IPS-20b (cell line): Measurements from ENCODE around the gene MRTFB.
"Not testable (repeated sequence)": the region's sequence is repeated elsewhere in the genome, so short reads cannot be mapped to it uniquely, and the experiment has no call there.

ENCODE experiments used
- H3K27ac ChIP-seq: one replicate; pipeline ENCODE4 v1.5.1; 2013; ENCODE audit warnings: low read length
- H3K27me3 ChIP-seq: 2 replicates; pipeline ENCODE4 v1.6.1; 2013; ENCODE audit warnings: mild to moderate bottlenecking, low read length, inconsistent platforms; ENCODE audit not compliant: insufficient read depth
- H3K36me3 ChIP-seq: 2 replicates; pipeline ENCODE4 v1.6.1; 2013; ENCODE audit warnings: low read depth, mild to moderate bottlenecking, inconsistent platforms, low read length, moderate library complexity; ENCODE audit not compliant: insufficient read depth
- H3K4me1 ChIP-seq: 2 replicates; pipeline ENCODE4 v1.6.1; 2013; ENCODE audit warnings: mild to moderate bottlenecking, control low read depth, inconsistent platforms, low read length, moderate library complexity; ENCODE audit not compliant: insufficient read depth
- H3K4me3 ChIP-seq: 2 replicates; pipeline ENCODE4 v1.5.1; 2013; ENCODE audit warnings: mild to moderate bottlenecking, low read length, inconsistent platforms
- H3K9ac ChIP-seq: 2 replicates; pipeline ENCODE4 v1.6.1; 2013; ENCODE audit warnings: low read depth, mild to moderate bottlenecking, inconsistent platforms, low read length, moderate library complexity
- H3K9me3 ChIP-seq: 2 replicates; pipeline ENCODE4 v1.6.1; 2013; ENCODE audit warnings: mild to moderate bottlenecking, low read depth, low read length, inconsistent platforms; ENCODE audit not compliant: insufficient read depth

The MRTFB gene, protein sequence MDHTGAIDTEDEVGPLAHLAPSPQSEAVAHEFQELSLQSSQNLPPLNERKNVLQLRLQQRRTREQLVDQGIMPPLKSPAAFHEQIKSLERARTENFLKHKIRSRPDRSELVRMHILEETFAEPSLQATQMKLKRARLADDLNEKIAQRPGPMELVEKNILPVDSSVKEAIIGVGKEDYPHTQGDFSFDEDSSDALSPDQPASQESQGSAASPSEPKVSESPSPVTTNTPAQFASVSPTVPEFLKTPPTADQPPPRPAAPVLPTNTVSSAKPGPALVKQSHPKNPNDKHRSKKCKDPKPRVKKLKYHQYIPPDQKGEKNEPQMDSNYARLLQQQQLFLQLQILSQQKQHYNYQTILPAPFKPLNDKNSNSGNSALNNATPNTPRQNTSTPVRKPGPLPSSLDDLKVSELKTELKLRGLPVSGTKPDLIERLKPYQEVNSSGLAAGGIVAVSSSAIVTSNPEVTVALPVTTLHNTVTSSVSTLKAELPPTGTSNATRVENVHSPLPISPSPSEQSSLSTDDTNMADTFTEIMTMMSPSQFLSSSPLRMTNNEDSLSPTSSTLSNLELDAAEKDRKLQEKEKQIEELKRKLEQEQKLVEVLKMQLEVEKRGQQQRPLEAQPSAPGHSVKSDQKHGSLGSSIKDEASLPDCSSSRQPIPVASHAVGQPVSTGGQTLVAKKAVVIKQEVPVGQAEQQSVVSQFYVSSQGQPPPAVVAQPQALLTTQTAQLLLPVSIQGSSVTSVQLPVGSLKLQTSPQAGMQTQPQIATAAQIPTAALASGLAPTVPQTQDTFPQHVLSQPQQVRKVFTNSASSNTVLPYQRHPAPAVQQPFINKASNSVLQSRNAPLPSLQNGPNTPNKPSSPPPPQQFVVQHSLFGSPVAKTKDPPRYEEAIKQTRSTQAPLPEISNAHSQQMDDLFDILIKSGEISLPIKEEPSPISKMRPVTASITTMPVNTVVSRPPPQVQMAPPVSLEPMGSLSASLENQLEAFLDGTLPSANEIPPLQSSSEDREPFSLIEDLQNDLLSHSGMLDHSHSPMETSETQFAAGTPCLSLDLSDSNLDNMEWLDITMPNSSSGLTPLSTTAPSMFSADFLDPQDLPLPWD

GRCh38 chr16:14070877-14071575 is at the start of gene MRTFB:
Gene MRTFB, plus strand, starts transcription at chr16:14071319. Its CDS starts 69,288 bp downstream, at chr16:14140607.
- Histone ChIP-seq H3K27ac (peak within 1 kb of the TSS; percentile 75), H3K9ac (peak within 1 kb of the TSS; percentile 88), H3K4me3 (peak within 1 kb of the TSS; percentile 89), H3K9me3 (no peaks in the 10 kb centered on the region), H3K4me1 (no peaks in the 10 kb centered on the region; the same call in 1 of the 2 replicates), H3K27me3 (no peaks in the 10 kb centered on the region), H3K36me3 (no peaks in the 10 kb centered on the region)

GRCh38 chr16:14023526-14023925 is 47.6 kb upstream of the MRTFB start:
- H3K36me3 ChIP-seq, H3K27me3 ChIP-seq, H3K27ac ChIP-seq, H3K9ac ChIP-seq, H3K4me3 ChIP-seq, H3K9me3 ChIP-seq, H3K4me1 ChIP-seq: not testable (repeated sequence)

DNA sequence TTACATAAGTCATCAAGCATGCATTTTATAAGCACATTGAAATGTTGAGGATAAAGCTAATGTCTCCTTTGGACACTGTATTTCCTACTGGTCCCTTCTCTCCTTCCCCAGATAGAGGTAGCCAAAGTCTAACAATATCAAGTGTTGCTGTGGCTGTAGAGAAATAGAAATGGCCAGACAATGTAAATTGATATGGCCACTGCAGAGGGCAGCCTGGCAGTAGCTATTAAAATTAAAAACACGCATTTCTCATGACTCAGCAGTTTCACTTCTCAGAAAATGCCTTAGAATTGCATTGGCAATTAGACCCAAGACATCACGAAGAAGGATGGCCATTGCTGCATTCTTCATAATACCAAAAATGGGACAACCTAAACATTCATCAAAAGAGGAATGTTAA is 46.8 kb upstream of the MRTFB start:
- no peaks in the 10 kb centered on the region for H3K9me3 ChIP-seq
- H3K4me3 ChIP-seq: no peak overlapping the region
- no peaks in the 10 kb centered on the region for H3K27me3 ChIP-seq
- H3K27ac ChIP-seq: no peak overlapping the region
- H3K4me1 ChIP-seq: no peaks in the 10 kb centered on the region
- no peaks in the 10 kb centered on the region for H3K36me3 ChIP-seq
- no peak overlapping the region for H3K9ac ChIP-seq

- Histone ChIP-seq H3K36me3 (no peaks in the 10 kb centered on the region), H3K4me1 (no peaks in the 10 kb centered on the region), H3K9me3 (no peaks in the 10 kb centered on the region), H3K27me3 (no peaks in the 10 kb centered on the region), H3K27ac (no peak overlapping the region), H3K4me3 (no peak overlapping the region), H3K9ac (no peak overlapping the region)
Measured at GRCh38 chr16:14026572-14027285, 44.4 kb upstream of the MRTFB start.

- Histone ChIP-seq H3K4me1 (no peaks in the 10 kb centered on the region), H3K9me3 (no peaks in the 10 kb centered on the region), H3K27me3 (no peaks in the 10 kb centered on the region), H3K27ac (no peak overlapping the region), H3K4me3 (no peak overlapping the region), H3K9ac (no peak overlapping the region), H3K36me3 (no peaks in the 10 kb centered on the region)
Measured at GRCh38 chr16:14028202-14028601, 42.9 kb upstream of the MRTFB start.

DNA sequence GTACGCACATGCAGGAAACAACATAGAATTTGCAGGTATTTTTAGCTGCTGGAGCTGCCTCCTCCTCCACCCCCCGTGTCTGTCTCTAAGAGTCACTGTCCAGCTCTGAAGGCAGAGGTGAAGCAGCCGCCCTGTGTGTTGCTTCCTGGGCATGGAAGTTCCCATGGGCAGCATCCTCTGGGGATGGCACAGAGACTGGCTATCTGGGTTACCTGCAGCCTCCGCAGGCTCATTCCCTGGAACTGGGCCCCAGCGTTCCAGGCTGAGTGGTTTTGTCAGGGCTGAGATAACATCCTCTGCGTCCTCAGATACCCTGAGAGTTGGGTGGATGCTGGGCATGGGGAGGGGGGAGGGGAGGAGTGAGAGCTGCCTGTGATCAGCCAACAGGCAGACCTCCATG is 41.5 kb upstream of the MRTFB start:
- H3K4me1 ChIP-seq: no peaks in the 10 kb centered on the region

DNA sequence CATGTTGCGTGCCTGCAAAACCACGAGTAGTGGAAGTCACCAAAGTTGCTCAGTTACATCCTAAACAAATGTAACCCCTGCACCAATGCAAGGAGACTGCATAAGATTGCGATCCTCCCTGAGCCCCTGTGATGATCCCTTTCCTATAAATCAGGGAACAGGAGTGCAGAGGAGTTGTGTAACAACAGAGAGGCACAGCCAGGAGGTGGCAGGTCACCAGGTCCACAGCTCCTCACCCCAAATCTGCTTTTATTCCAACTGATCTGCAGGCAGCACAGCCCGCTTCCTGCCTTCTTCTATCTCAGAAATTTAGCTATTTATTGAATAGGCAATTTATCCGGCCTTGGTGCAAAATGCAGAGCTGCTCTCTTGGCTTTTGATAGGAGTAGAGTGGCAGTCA is 36.0 kb upstream of the MRTFB start:
- no peak overlapping the region for H3K27ac ChIP-seq
- no peaks in the 10 kb centered on the region for H3K36me3 ChIP-seq
- no peak overlapping the region for H3K4me3 ChIP-seq
- no peaks in the 10 kb centered on the region; the same call in 1 of the 2 replicates for H3K9me3 ChIP-seq
- H3K27me3 ChIP-seq: no peaks in the 10 kb centered on the region
- H3K4me1 ChIP-seq: no peaks in the 10 kb centered on the region
- no peak overlapping the region for H3K9ac ChIP-seq

More for the DNA sequence above, 41.5 kb upstream of the MRTFB start:
- no peaks in the 10 kb centered on the region for H3K27me3 ChIP-seq
- H3K36me3 ChIP-seq: no peaks in the 10 kb centered on the region
- H3K9ac ChIP-seq: no peak overlapping the region
- H3K4me3 ChIP-seq: no peak overlapping the region
- no peaks in the 10 kb centered on the region for H3K9me3 ChIP-seq
- no peak overlapping the region for H3K27ac ChIP-seq

DNA sequence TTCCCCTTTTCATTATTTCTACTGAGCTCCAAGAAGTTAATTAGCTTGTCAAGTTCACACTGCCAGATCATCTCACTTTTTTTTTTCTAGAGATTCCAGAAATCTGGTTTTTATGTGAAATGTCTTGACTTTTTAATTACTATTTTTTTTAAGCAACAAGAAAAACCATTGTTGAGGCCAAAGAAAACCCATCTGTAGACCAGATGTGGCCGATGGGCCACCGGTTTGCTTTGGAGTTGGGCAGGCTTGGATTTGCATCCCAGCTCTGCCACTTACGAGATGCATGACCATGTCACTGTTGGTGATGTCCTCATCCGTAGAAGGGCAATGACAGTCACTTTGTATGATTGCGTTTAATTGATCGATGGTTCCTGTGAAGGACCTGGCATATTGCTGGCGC is 34.2 kb upstream of the MRTFB start:
- H3K9ac ChIP-seq: no peak overlapping the region
- H3K36me3 ChIP-seq: no peaks in the 10 kb centered on the region
- H3K27me3 ChIP-seq: no peaks in the 10 kb centered on the region

GRCh38 chr16:14037960-14038359 is 33.2 kb upstream of the MRTFB start:
- no peak overlapping the region for H3K27ac ChIP-seq
- no peak overlapping the region for H3K9ac ChIP-seq
- H3K4me3 ChIP-seq: no peak overlapping the region
- no peaks in the 10 kb centered on the region for H3K4me1 ChIP-seq
- no peaks in the 10 kb centered on the region; the same call in 1 of the 2 replicates for H3K9me3 ChIP-seq
- no peaks in the 10 kb centered on the region for H3K27me3 ChIP-seq
- H3K36me3 ChIP-seq: no peaks in the 10 kb centered on the region

More for the DNA sequence above, 34.2 kb upstream of the MRTFB start:
- Histone ChIP-seq H3K4me1 (no peaks in the 10 kb centered on the region), H3K27ac (no peak overlapping the region), H3K4me3 (no peak overlapping the region), H3K9me3 (no peaks in the 10 kb centered on the region; the same call in 1 of the 2 replicates)

GRCh38 chr16:14041164-14041563 is 30.0 kb upstream of the MRTFB start:
- Histone ChIP-seq H3K27me3 (no peaks in the 10 kb centered on the region), H3K9me3 (no peaks in the 10 kb centered on the region; the same call in 1 of the 2 replicates), H3K27ac (no peak overlapping the region), H3K36me3 (no peaks in the 10 kb centered on the region), H3K4me1 (no peaks in the 10 kb centered on the region), H3K9ac (no peak overlapping the region), H3K4me3 (no peak overlapping the region)
